NCI-H748 (cell line): ENCODE measurements around the gene NPTXR.

ENCODE experiments used
- DNase-seq: peaks from one replicate; lab custom pipeline; 2025; ENCODE audit not compliant: unreplicated experiment; lab: John Stamatoyannopoulos, UW

Gene NPTXR

GRCh38 chr22:38774496-38775166 is 69.2 kb downstream of the NPTXR start:
- no peak for DNase-seq

- DNase-seq, result no peak
Measured at GRCh38 chr22:38773363-38773946, 70.4 kb downstream of the NPTXR start.

GRCh38 chr22:38772623-38772873 is 71.3 kb downstream of the NPTXR start:
- DNase-seq, result no peak

DNA sequence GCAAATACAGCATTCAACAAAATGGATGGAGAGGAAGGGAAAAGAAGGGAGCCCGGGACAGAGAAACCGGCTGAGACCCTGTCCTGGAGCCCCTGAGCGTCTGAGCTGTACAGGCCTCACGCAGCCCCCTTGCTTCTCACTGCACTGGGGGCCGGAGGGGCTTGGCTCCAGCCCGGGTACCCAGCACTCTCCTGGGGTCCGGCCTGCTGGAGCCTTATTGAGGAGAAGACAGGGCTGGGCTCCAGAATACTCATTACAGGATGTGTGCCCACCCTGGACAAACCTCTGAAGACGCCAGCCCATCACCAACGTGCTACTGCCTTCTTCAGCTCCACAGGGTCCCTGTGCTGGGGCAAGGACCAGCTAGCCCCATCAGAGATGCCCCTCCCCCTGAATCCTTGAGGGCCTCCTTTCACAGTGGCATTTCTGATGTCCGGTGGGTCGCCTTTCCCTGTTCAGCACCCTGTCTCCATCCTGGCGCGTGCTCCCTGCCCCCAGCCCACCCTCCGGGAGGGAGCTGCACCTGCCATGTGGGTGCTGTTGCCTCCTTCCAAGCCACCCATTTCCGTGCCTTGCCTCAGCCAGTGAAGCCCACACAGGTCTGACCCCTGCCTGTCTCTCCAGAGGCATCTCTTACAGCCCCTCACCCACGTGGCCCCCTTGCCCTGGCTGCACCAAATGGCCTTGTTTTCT is 73.4 kb downstream of the NPTXR start:
- DNase-seq, result no peak
